ENCODE results near the gene CRELD2. TPM values are rescaled to one million over a fixed set of nuclear protein-coding genes. Genes with fewer than 3 reads are reported as not detected.

Gene CRELD2
- total RNA-seq, 4 donors from 2014 or later: 44.8 to 80.4 (median 65.1) TPM

GRCh38 chr22:49948116-49948957, 29.9 kb downstream of the CRELD2 start:
- Histone ChIP-seq H3K4me3 (peak overlapping the region in 1 of 4 donors; percentile 18), H3K36me3 (no peaks in the 10 kb centered on the region), H3K27me3 (no peaks in the 10 kb centered on the region), H3K4me1 (peaks cover 0 to 56% (median 24%) of the 10 kb centered on the region in 4 donors), H3K27ac (peak overlapping the region; percentile 66 to 95 (median 86)), H3K9me3 (no peaks in the 10 kb centered on the region)
- WGBS, 2 donors: 65 to 82% methylated on average over 8 to 15 of the region's 23 CpGs
- no peak for DNase-seq (ENCODE audit: low spot score in 2 of 2)
- no peak for TF ChIP-seq POLR2A (IDR thresholded peaks at IDR 0.05)
- no peak for TF ChIP-seq CTCF (IDR thresholded peaks at IDR 0.05)
- no peak for TF ChIP-seq EP300 (IDR thresholded peaks at IDR 0.05)

- Histone ChIP-seq H3K27ac (peak overlapping the region; percentile 66 to 95 (median 86)), H3K4me3 (peak overlapping the region in 1 of 4 donors; percentile 18), H3K36me3 (no peaks in the 10 kb centered on the region), H3K4me1 (peaks cover 0 to 65% (median 28%) of the 10 kb centered on the region in 4 donors), H3K9me3 (no peaks in the 10 kb centered on the region), H3K27me3 (no peaks in the 10 kb centered on the region)
- WGBS, 2 donors: 68 to 71% methylated on average over 25 to 33 of the region's 42 CpGs
- TF ChIP-seq POLR2A (IDR thresholded peaks at IDR 0.05) (no peak), CTCF (IDR thresholded peaks at IDR 0.05) (peak in 1 of 5 experiments; percentile 16), EP300 (IDR thresholded peaks at IDR 0.05) (peak; percentile 32 to 86)
- DNase-seq (ENCODE audit: low spot score in 2 of 2): no peak
These were observed 30.8 kb downstream of the CRELD2 start for GRCh38 chr22:49948958-49949913.

- Histone ChIP-seq H3K36me3 (no peaks in the 10 kb centered on the region), H3K4me1 (peaks cover 0 to 72% (median 32%) of the 10 kb centered on the region in 4 donors), H3K27me3 (no peaks in the 10 kb centered on the region), H3K9me3 (no peaks in the 10 kb centered on the region), H3K4me3 (no peak overlapping the region), H3K27ac (peak overlapping the region; percentile 47 to 95 (median 86))
- TF ChIP-seq EP300 (IDR thresholded peaks at IDR 0.05): no peak
- TF ChIP-seq CTCF (IDR thresholded peaks at IDR 0.05): no peak
- TF ChIP-seq POLR2A (IDR thresholded peaks at IDR 0.05): no peak
- DNase-seq (ENCODE audit: low spot score in 2 of 2): no peak
- WGBS, 2 donors: 88% methylated on average over 7 of the region's 11 CpGs; no CpG with 5 or more reads in 1 of the 2 donors
These were observed 31.5 kb downstream of the CRELD2 start for GRCh38 chr22:49949914-49950292.

GRCh38 chr22:49950396-49950994, 32.1 kb downstream of the CRELD2 start:
- no peak for TF ChIP-seq POLR2A (IDR thresholded peaks at IDR 0.05)
- TF ChIP-seq EP300 (IDR thresholded peaks at IDR 0.05): no peak
- TF ChIP-seq CTCF (IDR thresholded peaks at IDR 0.05): no peak
- 75 to 81% methylated on average over 7 to 16 of the region's 18 CpGs for WGBS, 2 donors
- Histone ChIP-seq H3K4me3 (no peak overlapping the region), H3K4me1 (peaks cover 0 to 78% (median 32%) of the 10 kb centered on the region in 4 donors), H3K27ac (peak overlapping the region; percentile 37 to 95 (median 84)), H3K27me3 (no peaks in the 10 kb centered on the region), H3K9me3 (no peaks in the 10 kb centered on the region), H3K36me3 (no peaks in the 10 kb centered on the region)
- no peak for DNase-seq (ENCODE audit: low spot score in 2 of 2)

Data from tibial nerve (tissue), 4 donors.